B cell (primary cell): ENCODE results near the gene JADE2. TPM values are rescaled to one million over a fixed set of nuclear protein-coding genes. Genes with fewer than 3 reads are reported as not detected.
"Not testable (repeated sequence)": the region's sequence is repeated elsewhere in the genome, so short reads cannot be mapped to it uniquely, and the experiment has no call there.

Source experiments
- ATAC-seq: fragments of 200-7000 bp; cut with Tn5 transposase; one replicate; pipeline ENCODE4 v1.10.0; 2021; ENCODE audit warnings: low read depth, mild to moderate bottlenecking, moderate number of reproducible peaks, moderate library complexity
- CTCF ChIA-PET: fragments of 350-600 bp; sonication (Branson Sonifier 250); formaldehyde crosslinking; loops from one replicate; lab custom pipeline; 2021; ENCODE audit warnings: antibody characterized with exemption, inconsistent platforms; lab: Charles Lee
- POLR2A ChIA-PET: fragments of 350-600 bp; sonication (Branson Sonifier 250); formaldehyde crosslinking; loops from one replicate; lab custom pipeline; 2021; ENCODE audit warnings: antibody characterized with exemption; lab: Charles Lee
- DNase-seq: peaks from one replicate; pipeline ENCODE4 v3.0.0; 2013
- H2AFZ ChIP-seq: 2 replicates; pipeline ENCODE4 v1.6.1; 2012; ENCODE audit warnings: mild to moderate bottlenecking, low read depth, low read length; ENCODE audit not compliant: insufficient read depth, poor library complexity, severe bottlenecking
- H3K27ac ChIP-seq, 2 donors: 1 replicate in 1 of 2; 2 replicates in 1 of 2; pipeline ENCODE4 v1.5.1; 2012 to 2013; ENCODE audit warnings: low read length in 2 of 2, mild to moderate bottlenecking in 2 of 2, moderate library complexity in 1 of 2
- H3K27me3 ChIP-seq, 4 experiments: fragments of 200-600 bp in 1 of 4; sonication (generic) in 1 of 4; replicated peaks in 1 of 4; 1 replicate in 2 of 4; 2 replicates in 2 of 4; pipeline versions ENCODE4 v1.6.1 to v1.7.0; 2013 to 2016; ENCODE audit warnings: low read length in 3 of 4, mild to moderate bottlenecking in 2 of 4, mixed read lengths in 1 of 4, moderate library complexity in 1 of 4; ENCODE audit not compliant: insufficient read depth in 4 of 4, control insufficient read depth in 3 of 4; ENCODE audit errors: control extremely low read depth in 1 of 4
- H3K36me3 ChIP-seq, 2 experiments: replicated peaks in 1 of 2; 1 replicate in 1 of 2; 2 replicates in 1 of 2; pipeline versions ENCODE4 v1.6.1 to v1.7.1; 2013; ENCODE audit warnings: low read length in 1 of 2; ENCODE audit not compliant: insufficient read depth in 2 of 2, control insufficient read depth in 1 of 2; ENCODE audit errors: control extremely low read depth in 1 of 2, extremely low read depth in 1 of 2
- H3K4me1 ChIP-seq, 2 donors: fragments of 200-600 bp in 1 of 2; sonication (generic) in 1 of 2; 1 replicate in 1 of 2; 2 replicates in 1 of 2; pipeline versions ENCODE4 v1.5.1 to v1.6.1; 2013 to 2017; ENCODE audit warnings: low read length in 2 of 2; ENCODE audit not compliant: control insufficient read depth in 2 of 2, insufficient read depth in 2 of 2
- H3K4me2 ChIP-seq: replicated peaks from 2 replicates; pipeline ENCODE3; 2012; ENCODE audit warnings: mild to moderate bottlenecking, low read depth, low read length; ENCODE audit not compliant: poor library complexity, severe bottlenecking
- H3K4me3 ChIP-seq, 5 experiments: fragments of 200-600 bp in 1 of 5; sonication (generic) in 1 of 5; 1 replicate in 3 of 5; 2 replicates in 2 of 5; pipeline versions ENCODE4 v1.5.1 to v1.7.0; 2011 to 2016; ENCODE audit warnings: low read length in 4 of 5, mild to moderate bottlenecking in 4 of 5, low read depth in 2 of 5, control low read depth in 1 of 5, moderate library complexity in 1 of 5; ENCODE audit not compliant: insufficient read depth in 1 of 5; ENCODE audit errors: control extremely low read depth in 1 of 5, extremely low read depth in 1 of 5
- H3K79me2 ChIP-seq: fragments of 200-600 bp; sonication (generic); one replicate; pipeline ENCODE4 v1.6.0; 2016; ENCODE audit warnings: low read length; ENCODE audit not compliant: control insufficient read depth, insufficient read depth
- H3K9ac ChIP-seq: fragments of 200-600 bp; sonication (generic); 2 replicates; pipeline ENCODE4 v1.6.1; 2017; ENCODE audit warnings: mild to moderate bottlenecking, low read length, moderate library complexity
- H3K9me3 ChIP-seq, 3 donors: one replicate each; pipeline versions ENCODE4 v1.6.1 to v1.7.1; 2013; ENCODE audit warnings: low read length in 2 of 3; ENCODE audit not compliant: control insufficient read depth in 2 of 3, insufficient read depth in 1 of 3; ENCODE audit errors: control extremely low read depth in 1 of 3
- H4K20me1 ChIP-seq: 2 replicates; pipeline ENCODE4 v1.6.0; 2012; ENCODE audit warnings: mild to moderate bottlenecking, low read length; ENCODE audit not compliant: insufficient read depth, control insufficient read depth, poor library complexity, severe bottlenecking
- H3K27ac Mint-ChIP-seq: one replicate; pipeline ENCODE4 v1.8.0; 2021; ENCODE audit warnings: mixed read lengths
- H3K27me3 Mint-ChIP-seq: one replicate; pipeline ENCODE4 v1.8.0; 2021; ENCODE audit warnings: mixed read lengths
- H3K4me1 Mint-ChIP-seq: one replicate; pipeline ENCODE4 v1.8.0; 2021; ENCODE audit warnings: mixed read lengths
- H3K4me3 Mint-ChIP-seq: one replicate; pipeline ENCODE4 v1.8.0; 2021; ENCODE audit warnings: mixed read lengths
- H3K9me3 Mint-ChIP-seq: one replicate; pipeline ENCODE4 v1.8.0; 2022; ENCODE audit warnings: mixed read lengths; ENCODE audit not compliant: insufficient read depth
- CTCF ChIP-seq: fragments of 200-600 bp; IDR thresholded peaks from one replicate; pipeline ENCODE4 v1.8.0; 2022; ENCODE audit warnings: antibody characterized with exemption, mild to moderate bottlenecking
- EZH2 ChIP-seq: IDR thresholded peaks from 2 replicates; pipeline ENCODE4 v1.6.1; 2012; ENCODE audit warnings: borderline replicate concordance, low read depth, mild to moderate bottlenecking, moderate library complexity, low read length; ENCODE audit not compliant: insufficient read depth, poor library complexity, severe bottlenecking
- WGBS: methylation state at CpG from one replicate; pipeline ENCODE4 v1.1.5; 2013; ENCODE audit warnings: missing lambda C conversion rate; ENCODE audit not compliant: insufficient coverage; 5-methylcytosine and 5-hydroxymethylcytosine counted together
- intact Hi-C: fragments of 100-400 bp; cut with micrococcal nuclease; formaldehyde crosslinking; loops from one replicate; pipeline ENCODE4 v1.10.0; 2022
- polyA plus RNA-seq: library from polyadenylated mRNA; depleted of rRNA; stranded (reverse); fragments of >200 nt; gene quantifications from 2 replicates; pipeline ENCODE4 v1.2.3, GENCODE V29; 2012
- total RNA-seq, 2 donors: library from RNA; stranded (reverse); fragments of 120-200 nt in 1 of 2; gene quantifications; 1 replicate in 1 of 2; 2 replicates in 1 of 2; pipeline versions ENCODE4 v1.2.3 to v1.2.4, GENCODE V29; 2013 to 2022

JADE2 gene
- total and polyA plus RNA-seq, 2 donors (not counting 1 experiment from before 2014, with no cell fraction given) = 80.5 to 247 TPM

GRCh38 chr5:134515801-134516200 is 9.7 kb upstream of the JADE2 start:
- no peaks in the 10 kb centered on the region for H4K20me1 ChIP-seq
- ATAC-seq (no peak), DNase-seq (no peak)
- Mint-ChIP-seq H3K4me3 (no peak overlapping the region), H3K4me1 (no peaks in the 10 kb centered on the region), H3K27me3 (no peaks in the 10 kb centered on the region), H3K9me3 (no peaks in the 10 kb centered on the region), H3K27ac (no peak overlapping the region)
- intact Hi-C loops = no loop called here
- H3K4me2 ChIP-seq = no peak overlapping the region
- no peak overlapping the region for H3K27ac ChIP-seq
- POLR2A ChIA-PET = interaction anchor here (0.6 kb wide), 1 partner anchor 29 kb away, joined by 4 read pairs; no protein-coding TSS in a partner anchor
- no peak overlapping the region for H3K9ac ChIP-seq
- H3K79me2 ChIP-seq = no peaks in the 10 kb centered on the region
- H3K27me3 ChIP-seq = no peaks in the 10 kb centered on the region
- CTCF ChIA-PET = no interaction called here
- H2AFZ ChIP-seq = no peak overlapping the region
- TF ChIP-seq EZH2 = no peak
- no peak for TF ChIP-seq CTCF
- no peak overlapping the region for H3K4me3 ChIP-seq
- WGBS = 100% methylated on average over 5 of the region's 5 CpGs
- H3K9me3 ChIP-seq = no peaks in the 10 kb centered on the region
- H3K36me3 ChIP-seq = no peaks in the 10 kb centered on the region
- H3K4me1 ChIP-seq = no peaks in the 10 kb centered on the region

- DNase-seq, H3K9me3 Mint-ChIP-seq, H3K27me3 ChIP-seq, H3K4me1 Mint-ChIP-seq, H3K4me3 Mint-ChIP-seq, intact Hi-C loops, H3K36me3 ChIP-seq, H2AFZ ChIP-seq, H4K20me1 ChIP-seq, ATAC-seq, H3K9me3 ChIP-seq, H3K27ac Mint-ChIP-seq, H3K27me3 Mint-ChIP-seq, H3K79me2 ChIP-seq, H3K27ac ChIP-seq, H3K9ac ChIP-seq, H3K4me1 ChIP-seq, H3K4me2 ChIP-seq, H3K4me3 ChIP-seq, POLR2A ChIA-PET: not testable (repeated sequence)
- 73% methylated on average over 3 of the region's 8 CpGs for WGBS
- CTCF ChIA-PET = interaction anchor here (0.6 to 1.0 kb wide), 2 partner anchors 41 to 105 kb away, joined by 3 read pairs; partner anchors contain the start of gene CDKN2AIPNL
Observed at GRCh38 chr5:134516984-134517383, 8.5 kb upstream of the JADE2 start.
